Natural killer cell (primary cell): ENCODE measurements around the gene SLC13A1. TPM values are rescaled to one million over a fixed set of nuclear protein-coding genes. Genes with fewer than 3 reads are reported as not detected.

Source experiments
- ATAC-seq, 3 donors: fragments of 150-1000 bp in 2 of 3; fragments of 200-7000 bp in 1 of 3; cut with Tn5 transposase; 1 replicate in 1 of 3; 2 replicates in 2 of 3; pipeline ENCODE4 v1.10.0; 2021; ENCODE audit warnings: mild to moderate bottlenecking in 2 of 3, moderate library complexity in 2 of 3
- DNase-seq, 2 donors: peaks; one replicate each; pipeline versions ENCODE4 v3.0.0 to v3.0.0-alpha.2; 2013 to 2021; ENCODE audit warnings: mixed read lengths in 1 of 2
- H3K27ac ChIP-seq: one replicate; pipeline ENCODE4 v1.5.1; 2013; ENCODE audit warnings: mild to moderate bottlenecking, low read length
- H3K27me3 ChIP-seq: one replicate; pipeline ENCODE4 v1.6.1; 2013; ENCODE audit warnings: low read length; ENCODE audit not compliant: control insufficient read depth, insufficient read depth
- H3K36me3 ChIP-seq: one replicate; pipeline ENCODE4 v1.6.1; 2013; ENCODE audit warnings: low read length; ENCODE audit not compliant: control insufficient read depth, insufficient read depth
- H3K4me1 ChIP-seq: one replicate; pipeline ENCODE4 v1.6.1; 2013; ENCODE audit warnings: low read length; ENCODE audit not compliant: control insufficient read depth, insufficient read depth
- H3K4me3 ChIP-seq: one replicate; pipeline ENCODE4 v1.5.1; 2013; ENCODE audit warnings: low read length
- H3K9me3 ChIP-seq: one replicate; pipeline ENCODE4 v1.6.1; 2013; ENCODE audit warnings: low read length; ENCODE audit not compliant: control insufficient read depth, insufficient read depth
- H3K27ac Mint-ChIP-seq, 2 donors: one replicate each; pipeline ENCODE4 v1.8.0; 2022; ENCODE audit warnings: mild to moderate bottlenecking in 2 of 2, mixed read lengths in 2 of 2, moderate library complexity in 1 of 2
- H3K27me3 Mint-ChIP-seq, 2 donors: one replicate each; pipeline ENCODE4 v1.8.0; 2022; ENCODE audit warnings: low read depth in 2 of 2, mixed read lengths in 2 of 2
- H3K36me3 Mint-ChIP-seq: one replicate; pipeline ENCODE4 v1.8.0; 2022; ENCODE audit warnings: mixed read lengths
- H3K4me1 Mint-ChIP-seq, 2 donors: one replicate each; pipeline ENCODE4 v1.8.0; 2022; ENCODE audit warnings: mixed read lengths in 2 of 2
- H3K4me3 Mint-ChIP-seq: one replicate; pipeline ENCODE4 v1.8.0; 2022; ENCODE audit warnings: mild to moderate bottlenecking, moderate library complexity, mixed read lengths
- H3K9me3 Mint-ChIP-seq, 2 donors: one replicate each; pipeline ENCODE4 v1.8.0; 2022; ENCODE audit warnings: mixed read lengths in 2 of 2
- WGBS: methylation state at CpG from one replicate; pipeline ENCODE4 v1.1.7; 2013; ENCODE audit warnings: missing lambda C conversion rate; ENCODE audit not compliant: insufficient coverage; 5-methylcytosine and 5-hydroxymethylcytosine counted together
- intact Hi-C: fragments of 100-400 bp; cut with micrococcal nuclease; formaldehyde crosslinking; loops from one replicate; pipeline ENCODE4 v1.14.2; 2022
- total RNA-seq, 4 donors: library from RNA; stranded (reverse); fragments of 120-200 nt in 1 of 4; gene quantifications; one replicate each; pipeline versions ENCODE4 v1.2.3 to v1.2.4, GENCODE V29; 2013 to 2022
- TF ChIP-seq, protein P1 (sequence below): fragments of 200-600 bp; IDR thresholded peaks from one replicate; pipeline ENCODE4 v1.8.0; 2022; ENCODE audit warnings: antibody characterized with exemption

Gene SLC13A1
- total RNA-seq, 3 donors from 2014 or later (not counting 1 experiment from before 2014, with no cell fraction given), result not detected

DNA sequence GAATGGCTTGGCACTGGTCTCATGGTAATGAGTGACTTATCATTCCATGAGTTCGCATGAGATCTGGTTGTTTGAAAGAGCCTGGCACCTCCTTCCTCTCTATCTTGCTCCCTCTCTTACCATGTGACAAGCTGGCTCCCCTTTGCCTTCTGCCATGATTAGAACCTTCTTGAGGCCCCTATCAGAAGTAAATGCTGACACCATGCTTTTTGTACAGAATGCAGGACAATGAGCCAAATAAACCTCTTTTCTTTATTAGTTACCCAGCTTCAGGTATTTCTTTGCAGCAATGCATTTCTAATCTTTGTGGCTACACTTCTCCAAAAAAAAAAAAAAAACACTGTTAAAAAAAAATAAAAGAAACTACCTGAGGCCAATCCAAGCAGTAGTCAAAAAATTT, 17.1 kb upstream of the SLC13A1 start:
- H3K27me3 Mint-ChIP-seq, result no peaks in the 10 kb centered on the region
- 86% methylated on average over 1 of the region's 1 CpG for WGBS
- H3K27ac Mint-ChIP-seq, result no peak overlapping the region
- intact Hi-C loops, result no loop called here
- no peaks in the 10 kb centered on the region for H3K4me1 Mint-ChIP-seq
- peaks cover 7% of the 10 kb centered on the region for H3K9me3 ChIP-seq
- H3K9me3 Mint-ChIP-seq, result peaks cover 10 to 14% of the 10 kb centered on the region in 2 donors
- DNase-seq (no peak), ATAC-seq (no peak)
- no peaks in the 10 kb centered on the region for H3K36me3 ChIP-seq
- H3K36me3 Mint-ChIP-seq, result no peaks in the 10 kb centered on the region
- no peak overlapping the region for H3K4me3 Mint-ChIP-seq
- no peak overlapping the region for H3K27ac ChIP-seq
- no peaks in the 10 kb centered on the region for H3K4me1 ChIP-seq
- TF ChIP-seq, protein P1, sequence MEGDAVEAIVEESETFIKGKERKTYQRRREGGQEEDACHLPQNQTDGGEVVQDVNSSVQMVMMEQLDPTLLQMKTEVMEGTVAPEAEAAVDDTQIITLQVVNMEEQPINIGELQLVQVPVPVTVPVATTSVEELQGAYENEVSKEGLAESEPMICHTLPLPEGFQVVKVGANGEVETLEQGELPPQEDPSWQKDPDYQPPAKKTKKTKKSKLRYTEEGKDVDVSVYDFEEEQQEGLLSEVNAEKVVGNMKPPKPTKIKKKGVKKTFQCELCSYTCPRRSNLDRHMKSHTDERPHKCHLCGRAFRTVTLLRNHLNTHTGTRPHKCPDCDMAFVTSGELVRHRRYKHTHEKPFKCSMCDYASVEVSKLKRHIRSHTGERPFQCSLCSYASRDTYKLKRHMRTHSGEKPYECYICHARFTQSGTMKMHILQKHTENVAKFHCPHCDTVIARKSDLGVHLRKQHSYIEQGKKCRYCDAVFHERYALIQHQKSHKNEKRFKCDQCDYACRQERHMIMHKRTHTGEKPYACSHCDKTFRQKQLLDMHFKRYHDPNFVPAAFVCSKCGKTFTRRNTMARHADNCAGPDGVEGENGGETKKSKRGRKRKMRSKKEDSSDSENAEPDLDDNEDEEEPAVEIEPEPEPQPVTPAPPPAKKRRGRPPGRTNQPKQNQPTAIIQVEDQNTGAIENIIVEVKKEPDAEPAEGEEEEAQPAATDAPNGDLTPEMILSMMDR, result no peak
- no peaks in the 10 kb centered on the region for H3K27me3 ChIP-seq
- H3K4me3 ChIP-seq, result no peak overlapping the region

DNA sequence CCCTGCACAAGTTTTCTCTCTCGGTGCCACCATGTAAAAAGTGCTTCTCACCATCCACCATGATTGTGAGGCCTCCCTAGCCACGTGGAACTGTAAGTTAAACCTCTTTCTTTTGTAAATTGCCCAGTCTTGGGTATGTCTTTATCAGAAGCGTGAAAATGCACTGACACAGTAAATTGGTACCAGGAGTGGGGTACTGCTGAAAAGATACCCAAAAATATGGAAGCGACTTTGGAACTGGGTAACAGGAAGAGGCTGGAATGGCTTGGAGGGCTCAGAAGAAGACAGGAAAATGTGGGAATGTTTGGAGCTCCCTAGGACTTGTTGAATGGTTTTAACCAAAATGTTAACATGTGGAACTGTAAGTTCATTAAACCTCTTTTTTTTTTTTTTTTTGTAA, 15.6 kb upstream of the SLC13A1 start:
- Mint-ChIP-seq H3K9me3 (peaks cover 10 to 14% of the 10 kb centered on the region in 2 donors), H3K27me3 (no peaks in the 10 kb centered on the region), H3K36me3 (no peaks in the 10 kb centered on the region), H3K4me3 (no peak overlapping the region), H3K4me1 (no peaks in the 10 kb centered on the region), H3K27ac (no peak overlapping the region)
- intact Hi-C loops, result no loop called here
- WGBS, result 86% methylated on average over 4 of the region's 4 CpGs
- no peak for ATAC-seq
- Histone ChIP-seq H3K36me3 (no peaks in the 10 kb centered on the region), H3K4me3 (no peak overlapping the region), H3K9me3 (peaks cover 7% of the 10 kb centered on the region), H3K4me1 (no peaks in the 10 kb centered on the region), H3K27ac (no peak overlapping the region), H3K27me3 (no peaks in the 10 kb centered on the region)
- no peak for DNase-seq
- TF ChIP-seq, protein P1, result no peak

DNA sequence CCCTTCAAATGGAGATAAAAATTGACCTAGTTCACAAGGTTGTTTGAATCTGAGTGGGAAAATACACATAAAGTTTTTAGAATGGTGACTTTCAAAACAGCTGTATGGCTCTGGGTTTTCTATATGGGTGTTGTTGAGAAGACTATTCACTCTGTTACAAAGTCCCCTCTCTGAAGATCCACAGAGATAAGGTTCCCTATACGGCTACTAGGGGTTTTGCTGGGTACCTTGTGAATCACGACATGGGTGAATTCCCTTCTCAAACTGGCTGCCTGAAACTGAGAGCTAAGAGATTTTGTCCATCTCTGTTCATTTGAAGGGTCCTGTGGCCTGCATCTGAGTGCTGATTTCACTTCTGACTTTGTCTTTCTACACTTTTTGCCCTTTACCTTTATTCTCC, 11.8 kb upstream of the SLC13A1 start:
- Mint-ChIP-seq H3K4me1 (no peaks in the 10 kb centered on the region), H3K4me3 (no peak overlapping the region), H3K27ac (no peak overlapping the region), H3K36me3 (no peaks in the 10 kb centered on the region), H3K27me3 (no peaks in the 10 kb centered on the region), H3K9me3 (peaks cover 16 to 17% of the 10 kb centered on the region in 2 donors)
- TF ChIP-seq, protein P1, result no peak
- 86% methylated on average over 2 of the region's 2 CpGs for WGBS
- peaks cover 7% of the 10 kb centered on the region for H3K9me3 ChIP-seq
- H3K27ac ChIP-seq, result no peak overlapping the region
- no peaks in the 10 kb centered on the region for H3K36me3 ChIP-seq
- no peaks in the 10 kb centered on the region for H3K27me3 ChIP-seq
- ATAC-seq (no peak), DNase-seq (no peak)
- H3K4me1 ChIP-seq, result no peaks in the 10 kb centered on the region
- no peak overlapping the region for H3K4me3 ChIP-seq
- intact Hi-C loops, result no loop called here

DNA sequence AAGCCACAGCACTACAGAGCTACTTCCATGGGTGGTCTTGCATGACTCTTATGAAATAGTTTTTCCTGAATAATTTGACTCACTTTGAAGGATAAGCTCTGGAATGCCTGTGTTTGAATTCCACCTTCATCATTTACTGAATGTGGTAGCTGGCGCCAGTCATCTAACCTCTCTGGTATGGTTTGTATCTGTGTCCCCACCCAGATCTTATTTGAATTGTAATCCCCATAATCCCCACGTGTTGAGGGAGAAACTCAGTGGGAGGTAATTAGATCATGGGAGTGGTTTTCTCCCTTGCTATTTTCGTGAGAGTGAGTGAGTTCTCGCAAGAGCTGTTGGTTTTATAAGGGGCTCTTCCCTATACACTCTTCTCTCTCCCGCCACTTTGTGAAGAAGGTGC, 11.2 kb upstream of the SLC13A1 start:
- Mint-ChIP-seq H3K4me3 (no peak overlapping the region), H3K27ac (no peak overlapping the region), H3K9me3 (peaks cover 16% of the 10 kb centered on the region in 2 donors), H3K36me3 (no peaks in the 10 kb centered on the region), H3K27me3 (no peaks in the 10 kb centered on the region), H3K4me1 (no peaks in the 10 kb centered on the region)
- Histone ChIP-seq H3K27ac (no peak overlapping the region), H3K36me3 (no peaks in the 10 kb centered on the region), H3K27me3 (no peaks in the 10 kb centered on the region), H3K9me3 (peaks cover 7% of the 10 kb centered on the region), H3K4me3 (no peak overlapping the region), H3K4me1 (no peaks in the 10 kb centered on the region)
- 60% methylated on average over 2 of the region's 5 CpGs for WGBS
- ATAC-seq (no peak), DNase-seq (no peak)
- intact Hi-C loops, result no loop called here
- TF ChIP-seq, protein P1, result no peak
